HFFc6 (cell line): ENCODE data around the gene PHF3. TPM values are rescaled to one million over a fixed set of nuclear protein-coding genes. Genes with fewer than 3 reads are reported as not detected.
A peak's percentile ranks its signal among the peaks of the same experiment; 100 is the strongest.
"Not testable (repeated sequence)": the region's sequence is repeated elsewhere in the genome, so short reads cannot be mapped to it uniquely, and the experiment has no call there.

Source experiments
- DNase-seq: peaks from one replicate; pipeline ENCODE4 v3.0.0-alpha.2; 2018
- H3K27ac Mint-ChIP-seq: 2 replicates; pipeline ENCODE4 v1.8.0; 2020; ENCODE audit warnings: mild to moderate bottlenecking, mixed read lengths
- H3K27me3 Mint-ChIP-seq: 2 replicates; pipeline ENCODE4 v1.8.0; 2021; ENCODE audit warnings: mild to moderate bottlenecking, moderate library complexity, mixed read lengths; ENCODE audit not compliant: insufficient read depth
- H3K36me3 Mint-ChIP-seq: 2 replicates; pipeline ENCODE4 v1.8.0; 2021; ENCODE audit warnings: low read depth, mixed read lengths
- H3K4me1 Mint-ChIP-seq: 2 replicates; pipeline ENCODE4 v1.8.0; 2020; ENCODE audit warnings: low read depth, mixed read lengths
- H3K4me3 Mint-ChIP-seq: 2 replicates; pipeline ENCODE4 v1.8.0; 2020; ENCODE audit warnings: mild to moderate bottlenecking, moderate library complexity, mixed read lengths
- H3K9me3 Mint-ChIP-seq: 2 replicates; pipeline ENCODE4 v1.8.0; 2020; ENCODE audit warnings: mild to moderate bottlenecking, mixed read lengths
- total RNA-seq, 6 experiments: library from RNA; stranded (reverse); fragmentation: NEBNext Ultra II Directional; extraction: Animal tissue kit (Norgen Biotek cat#: 25700); gene quantifications; 2 replicates in 1 of 6; 3 replicates in 5 of 6; pipeline ENCODE4 v1.2.3, GENCODE V29; 2021
- TF ChIP-seq, protein P1 (sequence below): fragments of 200-600 bp; sonication (generic); IDR thresholded peaks from 2 replicates; pipeline ENCODE4 v1.5.0; 2021; ENCODE audit warnings: antibody characterized with exemption, mild to moderate bottlenecking

The PHF3 gene
- total RNA-seq, 6 experiments from 2014 or later: 22.4 to 27.8 (median 26.2) TPM

DNA sequence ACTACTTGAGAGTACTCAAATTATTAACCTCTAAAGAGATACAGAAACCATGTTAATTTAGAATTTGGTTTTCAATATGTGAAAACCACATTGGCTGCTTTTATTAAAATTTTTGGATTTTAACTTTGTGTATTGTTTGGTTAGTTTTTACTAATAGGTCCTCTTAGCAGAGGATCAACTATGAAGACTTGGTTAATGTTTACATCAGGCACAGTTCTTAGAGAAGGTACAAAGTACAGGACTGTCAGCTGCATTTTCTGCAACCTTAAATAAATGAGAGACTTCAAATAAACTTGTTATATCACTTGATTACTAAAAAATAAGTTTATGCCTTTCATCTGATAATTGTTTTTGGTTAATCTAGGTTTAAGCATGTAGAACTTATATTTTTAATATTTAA lies 89.1 kb downstream of the PHF3 start:
- Mint-ChIP-seq H3K9me3 (no peaks in the 10 kb centered on the region), H3K4me1 (peaks cover under 1% of the 10 kb centered on the region; the same call in 1 of the 2 replicates), H3K27ac (no peak overlapping the region), H3K36me3 (0 out of 2 replicates have a peak, but pooled peaks cover under 1% of the 10 kb centered on the region), H3K4me3 (no peak overlapping the region), H3K27me3 (no peaks in the 10 kb centered on the region)
- TF ChIP-seq, protein P1, sequence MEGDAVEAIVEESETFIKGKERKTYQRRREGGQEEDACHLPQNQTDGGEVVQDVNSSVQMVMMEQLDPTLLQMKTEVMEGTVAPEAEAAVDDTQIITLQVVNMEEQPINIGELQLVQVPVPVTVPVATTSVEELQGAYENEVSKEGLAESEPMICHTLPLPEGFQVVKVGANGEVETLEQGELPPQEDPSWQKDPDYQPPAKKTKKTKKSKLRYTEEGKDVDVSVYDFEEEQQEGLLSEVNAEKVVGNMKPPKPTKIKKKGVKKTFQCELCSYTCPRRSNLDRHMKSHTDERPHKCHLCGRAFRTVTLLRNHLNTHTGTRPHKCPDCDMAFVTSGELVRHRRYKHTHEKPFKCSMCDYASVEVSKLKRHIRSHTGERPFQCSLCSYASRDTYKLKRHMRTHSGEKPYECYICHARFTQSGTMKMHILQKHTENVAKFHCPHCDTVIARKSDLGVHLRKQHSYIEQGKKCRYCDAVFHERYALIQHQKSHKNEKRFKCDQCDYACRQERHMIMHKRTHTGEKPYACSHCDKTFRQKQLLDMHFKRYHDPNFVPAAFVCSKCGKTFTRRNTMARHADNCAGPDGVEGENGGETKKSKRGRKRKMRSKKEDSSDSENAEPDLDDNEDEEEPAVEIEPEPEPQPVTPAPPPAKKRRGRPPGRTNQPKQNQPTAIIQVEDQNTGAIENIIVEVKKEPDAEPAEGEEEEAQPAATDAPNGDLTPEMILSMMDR: no peak
- DNase-seq: no peak

DNA sequence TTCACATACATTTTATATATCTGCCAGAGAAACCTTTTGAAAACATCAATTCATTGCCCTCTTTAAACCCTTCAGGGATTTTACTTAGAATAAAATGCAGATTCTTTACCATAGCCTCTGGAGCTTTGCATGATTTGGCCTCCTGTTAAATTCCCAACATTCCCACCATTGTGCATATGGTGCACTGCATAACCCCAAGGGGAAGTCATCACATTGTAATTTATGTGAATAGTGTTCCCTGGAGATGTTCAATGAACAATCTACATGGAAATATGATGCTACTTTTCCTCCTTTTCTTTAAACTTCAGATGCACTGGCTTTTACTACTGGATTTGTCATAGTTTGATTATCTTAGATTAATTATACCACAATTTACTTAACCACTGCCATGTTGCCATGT lies 94.7 kb downstream of the PHF3 start:
- no peak overlapping the region for H3K4me3 Mint-ChIP-seq
- no peak overlapping the region for H3K27ac Mint-ChIP-seq

DNA sequence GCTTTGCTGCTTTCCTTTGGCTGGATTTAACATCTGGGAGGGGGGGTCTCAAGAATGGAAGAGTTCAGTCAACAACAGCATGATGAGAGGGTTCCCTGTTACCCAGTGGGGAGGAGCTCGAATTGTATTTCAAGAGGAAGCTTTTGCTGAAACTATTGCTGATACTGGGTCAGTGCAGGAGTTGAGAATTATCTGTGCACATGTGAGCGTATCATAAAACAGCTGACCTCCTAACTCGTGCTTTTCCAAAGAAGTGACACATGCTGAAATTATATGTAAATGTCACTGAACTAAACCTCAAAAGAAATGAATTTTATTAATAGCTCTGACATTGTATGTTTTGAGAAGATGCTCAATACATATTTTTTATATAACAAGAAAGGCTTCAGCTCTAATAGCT lies 96.3 kb downstream of the PHF3 start:
- TF ChIP-seq, protein P1: no peak
- peaks cover 2% of the 10 kb centered on the region for H3K27me3 Mint-ChIP-seq
- H3K4me1 Mint-ChIP-seq: peaks cover 38% of the 10 kb centered on the region
- peaks cover 13% of the 10 kb centered on the region for H3K36me3 Mint-ChIP-seq
- H3K4me3 Mint-ChIP-seq: no peak overlapping the region
- H3K27ac Mint-ChIP-seq: peak overlapping the region; percentile 1; the same call in 1 of the 2 replicates
- H3K9me3 Mint-ChIP-seq: no peaks in the 10 kb centered on the region
- DNase-seq: no peak

More for the DNA sequence above, 94.7 kb downstream of the PHF3 start:
- no peak for DNase-seq
- Mint-ChIP-seq H3K4me1 (peaks cover 38% of the 10 kb centered on the region), H3K9me3 (no peaks in the 10 kb centered on the region), H3K36me3 (peaks cover 8% of the 10 kb centered on the region), H3K27me3 (peaks cover 2% of the 10 kb centered on the region)
- TF ChIP-seq, protein P1: no peak

DNA sequence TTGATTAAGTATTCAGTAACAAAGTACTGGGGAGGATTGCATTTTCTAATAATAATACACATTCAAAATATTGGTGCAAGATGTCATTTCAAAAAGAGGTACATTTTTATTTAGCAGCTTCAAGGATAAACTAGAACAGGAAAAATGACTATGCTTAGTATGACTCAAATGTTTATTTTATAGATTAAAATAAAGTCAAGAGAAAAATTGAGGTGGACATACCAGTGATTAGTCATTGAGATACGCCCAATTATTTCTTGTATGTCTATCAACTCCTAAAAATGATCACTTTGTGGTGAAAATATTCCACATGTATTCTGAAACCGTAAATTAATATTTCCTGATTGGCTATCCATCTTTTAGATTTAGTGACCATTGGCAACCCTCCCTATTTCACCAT lies 96.7 kb downstream of the PHF3 start:
- peak; percentile 19 for DNase-seq
- peaks cover 2% of the 10 kb centered on the region for H3K27me3 Mint-ChIP-seq
- peak overlapping the region; percentile 1; the same call in 1 of the 2 replicates for H3K27ac Mint-ChIP-seq
- peaks cover 38% of the 10 kb centered on the region for H3K4me1 Mint-ChIP-seq
- H3K4me3 Mint-ChIP-seq: no peak overlapping the region
- TF ChIP-seq, protein P1: no peak
- no peaks in the 10 kb centered on the region for H3K9me3 Mint-ChIP-seq
- peaks cover 13% of the 10 kb centered on the region for H3K36me3 Mint-ChIP-seq

DNA sequence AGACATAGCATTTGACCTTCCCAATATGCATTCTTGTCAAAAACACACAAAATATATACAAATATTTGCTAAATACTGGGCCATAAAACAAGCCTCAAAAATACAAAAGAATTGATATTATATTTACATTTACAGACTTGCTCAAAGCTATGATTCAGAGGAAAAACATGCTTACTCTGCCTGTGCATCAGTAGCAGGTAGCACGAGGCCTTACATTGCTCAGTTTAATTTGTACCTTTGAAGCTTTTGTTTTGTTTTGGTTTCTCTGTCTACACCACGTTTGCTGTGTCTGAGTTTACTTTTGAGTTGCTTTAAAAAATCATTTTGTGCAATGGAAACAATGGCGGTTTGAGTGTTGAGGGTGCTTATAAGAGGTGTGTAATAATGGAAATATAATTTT lies 99.3 kb downstream of the PHF3 start:
- Mint-ChIP-seq H3K27ac (no peak overlapping the region), H3K9me3 (no peaks in the 10 kb centered on the region), H3K36me3 (peaks cover 11% of the 10 kb centered on the region), H3K4me1 (peaks cover 37% of the 10 kb centered on the region), H3K27me3 (peaks cover 4% of the 10 kb centered on the region), H3K4me3 (no peak overlapping the region)
- DNase-seq: no peak
- TF ChIP-seq, protein P1: no peak

DNA sequence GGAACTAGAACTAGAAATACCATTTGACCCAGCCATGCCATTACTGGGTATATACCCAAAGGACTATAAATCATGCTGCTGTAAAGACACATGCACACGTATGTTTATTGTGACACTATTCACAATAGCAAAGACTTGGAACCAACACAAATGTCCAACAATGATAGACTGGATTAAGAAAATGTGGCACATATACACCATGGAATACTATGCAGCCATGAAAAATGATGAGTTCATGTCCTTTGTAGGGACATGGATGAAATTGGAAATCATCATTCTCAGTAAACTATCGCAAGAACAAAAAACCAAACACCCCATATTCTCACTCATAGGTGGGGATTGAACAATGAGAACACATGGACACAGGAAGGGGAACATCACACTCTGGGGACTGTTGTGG lies 102.6 kb downstream of the PHF3 start:
- not testable (repeated sequence) for H3K4me3 Mint-ChIP-seq, H3K36me3 Mint-ChIP-seq, H3K9me3 Mint-ChIP-seq, DNase-seq, H3K27ac Mint-ChIP-seq
- Mint-ChIP-seq H3K27me3 (peaks cover 18% of the 10 kb centered on the region), H3K4me1 (peaks cover 30% of the 10 kb centered on the region)
